ENCODE measurements around the gene NBAS.

- TF ChIP-seq CTCF (IDR thresholded peaks at IDR 0.05 in 4 of 5, conservative IDR thresholded peaks at IDR 0.05 in 1 of 5): no peak
- TF ChIP-seq POLR2A (IDR thresholded peaks at IDR 0.05): no peak
These were observed 7.2 kb downstream of the NBAS start for GRCh38 chr2:15553951-15554350.
